ENCODE measurements around the gene CDYL2.
A peak's percentile ranks its signal among the peaks of the same experiment; 100 is the strongest.

The CDYL2 gene

DNA sequence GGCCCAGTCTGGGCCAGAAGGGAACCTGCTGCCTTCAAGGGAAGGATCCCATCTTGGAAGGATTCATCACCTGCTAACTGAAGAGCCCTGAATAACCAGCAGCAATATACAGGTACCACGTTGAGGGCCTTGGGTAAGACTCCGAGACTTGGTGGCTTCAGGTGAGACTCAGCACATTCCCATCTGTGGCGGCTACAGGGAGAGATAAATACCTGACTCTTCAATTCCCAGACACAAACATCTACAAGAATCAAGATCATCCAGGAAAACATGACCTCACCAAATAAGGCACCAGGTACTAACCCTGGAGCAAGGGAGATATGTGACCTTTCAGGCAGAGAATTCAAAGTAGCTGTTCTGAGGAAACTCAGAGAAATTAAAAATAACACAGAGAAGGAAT is 164.1 kb downstream of the CDYL2 start:
- no peak for DNase-seq
- Histone ChIP-seq H3K36me3 (replicated peaks) (no peaks in the 10 kb centered on the region), H3K27me3 (replicated peaks) (no peaks in the 10 kb centered on the region), H3K27ac (no peak overlapping the region), H3K4me3 (ENCODE audit: low read depth, low read length) (no peak overlapping the region)
- TF ChIP-seq, protein P1, sequence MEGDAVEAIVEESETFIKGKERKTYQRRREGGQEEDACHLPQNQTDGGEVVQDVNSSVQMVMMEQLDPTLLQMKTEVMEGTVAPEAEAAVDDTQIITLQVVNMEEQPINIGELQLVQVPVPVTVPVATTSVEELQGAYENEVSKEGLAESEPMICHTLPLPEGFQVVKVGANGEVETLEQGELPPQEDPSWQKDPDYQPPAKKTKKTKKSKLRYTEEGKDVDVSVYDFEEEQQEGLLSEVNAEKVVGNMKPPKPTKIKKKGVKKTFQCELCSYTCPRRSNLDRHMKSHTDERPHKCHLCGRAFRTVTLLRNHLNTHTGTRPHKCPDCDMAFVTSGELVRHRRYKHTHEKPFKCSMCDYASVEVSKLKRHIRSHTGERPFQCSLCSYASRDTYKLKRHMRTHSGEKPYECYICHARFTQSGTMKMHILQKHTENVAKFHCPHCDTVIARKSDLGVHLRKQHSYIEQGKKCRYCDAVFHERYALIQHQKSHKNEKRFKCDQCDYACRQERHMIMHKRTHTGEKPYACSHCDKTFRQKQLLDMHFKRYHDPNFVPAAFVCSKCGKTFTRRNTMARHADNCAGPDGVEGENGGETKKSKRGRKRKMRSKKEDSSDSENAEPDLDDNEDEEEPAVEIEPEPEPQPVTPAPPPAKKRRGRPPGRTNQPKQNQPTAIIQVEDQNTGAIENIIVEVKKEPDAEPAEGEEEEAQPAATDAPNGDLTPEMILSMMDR (IDR thresholded peaks at IDR 0.05; ENCODE audit: low read depth, low read length, missing control alignments), result no peak
- in situ Hi-C loops (cut with HindIII; ENCODE audit: low pct_ligation_motif_present, low sequenced_read_pairs), result no loop called here

DNA sequence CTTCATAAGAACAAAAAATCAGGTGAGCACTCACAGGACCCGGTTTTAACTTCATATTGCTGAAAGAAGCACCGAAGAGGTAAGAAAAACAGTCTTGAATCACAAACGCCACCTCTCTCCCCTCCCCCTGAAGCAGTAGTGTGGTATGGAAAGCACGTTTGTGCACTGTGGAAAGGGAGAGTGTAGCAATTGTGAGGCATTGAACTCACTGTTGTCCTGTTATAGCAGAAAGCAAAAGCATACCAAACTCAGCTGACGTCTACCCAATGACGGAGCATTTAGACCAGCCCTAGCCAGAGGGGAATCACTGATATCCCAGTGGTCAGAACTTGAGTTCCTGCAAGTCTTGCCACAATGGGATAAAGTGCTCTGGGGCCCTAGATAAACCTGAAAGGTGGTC is 164.8 kb downstream of the CDYL2 start:
- no peaks in the 10 kb centered on the region for H3K27me3 ChIP-seq (replicated peaks)
- no peaks in the 10 kb centered on the region for H3K36me3 ChIP-seq (replicated peaks)
- DNase-seq, result no peak
- no peak overlapping the region for H3K4me3 ChIP-seq (ENCODE audit: low read depth, low read length)
- TF ChIP-seq, protein P1 (IDR thresholded peaks at IDR 0.05; ENCODE audit: low read depth, low read length, missing control alignments), result no peak
- no peak overlapping the region for H3K27ac ChIP-seq
- in situ Hi-C loops (cut with HindIII; ENCODE audit: low pct_ligation_motif_present, low sequenced_read_pairs), result no loop called here

DNA sequence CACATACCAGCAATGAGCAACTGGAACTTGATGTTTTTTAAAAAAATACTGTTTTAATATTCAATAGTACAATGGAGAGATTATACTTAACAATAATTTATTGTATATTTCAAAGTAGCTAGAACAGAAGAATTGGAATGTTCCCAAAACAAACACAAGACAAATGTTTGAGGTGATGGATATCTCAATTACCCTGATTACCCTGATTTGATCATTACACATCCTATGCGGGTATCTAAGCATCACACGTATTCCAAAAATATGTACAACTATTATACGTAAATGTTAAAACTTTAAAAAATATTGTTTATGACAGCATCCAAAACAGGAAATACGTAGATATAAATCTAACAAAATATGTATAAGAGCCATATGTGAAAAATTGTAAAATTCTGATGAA is 166.8 kb downstream of the CDYL2 start:
- Histone ChIP-seq H3K27me3 (replicated peaks) (no peaks in the 10 kb centered on the region), H3K27ac (no peak overlapping the region), H3K4me3 (ENCODE audit: low read depth, low read length) (no peak overlapping the region), H3K36me3 (replicated peaks) (no peaks in the 10 kb centered on the region)
- in situ Hi-C loops (cut with HindIII; ENCODE audit: low pct_ligation_motif_present, low sequenced_read_pairs), result no loop called here
- TF ChIP-seq, protein P1 (IDR thresholded peaks at IDR 0.05; ENCODE audit: low read depth, low read length, missing control alignments), result no peak
- DNase-seq, result no peak

DNA sequence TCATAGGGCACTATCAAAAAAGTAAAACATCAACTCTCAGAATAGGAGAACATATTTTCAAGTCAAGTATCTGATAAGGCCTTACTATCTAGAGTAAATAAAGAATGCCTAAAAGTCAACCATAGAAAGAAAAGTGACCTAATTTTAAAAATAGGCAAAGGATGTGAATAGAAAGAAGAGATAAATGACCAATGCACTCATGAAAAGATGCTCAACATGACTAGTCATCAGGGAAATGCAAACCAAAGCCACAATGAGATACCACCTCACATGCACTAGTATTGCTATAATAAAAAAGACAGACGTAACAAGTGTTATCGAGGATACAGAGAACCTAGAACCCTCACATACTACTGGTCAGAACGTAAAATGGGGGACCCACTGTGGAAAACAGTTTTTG is 172.8 kb downstream of the CDYL2 start:
- TF ChIP-seq, protein P1 (IDR thresholded peaks at IDR 0.05; ENCODE audit: low read depth, low read length, missing control alignments), result no peak
- no peak overlapping the region for H3K4me3 ChIP-seq (ENCODE audit: low read depth, low read length)
- DNase-seq, result peak; percentile 67
- in situ Hi-C loops (cut with HindIII; ENCODE audit: low pct_ligation_motif_present, low sequenced_read_pairs), result no loop called here
- H3K27me3 ChIP-seq (replicated peaks), result no peaks in the 10 kb centered on the region
- H3K36me3 ChIP-seq (replicated peaks), result no peaks in the 10 kb centered on the region
- H3K27ac ChIP-seq, result no peak overlapping the region

DNA sequence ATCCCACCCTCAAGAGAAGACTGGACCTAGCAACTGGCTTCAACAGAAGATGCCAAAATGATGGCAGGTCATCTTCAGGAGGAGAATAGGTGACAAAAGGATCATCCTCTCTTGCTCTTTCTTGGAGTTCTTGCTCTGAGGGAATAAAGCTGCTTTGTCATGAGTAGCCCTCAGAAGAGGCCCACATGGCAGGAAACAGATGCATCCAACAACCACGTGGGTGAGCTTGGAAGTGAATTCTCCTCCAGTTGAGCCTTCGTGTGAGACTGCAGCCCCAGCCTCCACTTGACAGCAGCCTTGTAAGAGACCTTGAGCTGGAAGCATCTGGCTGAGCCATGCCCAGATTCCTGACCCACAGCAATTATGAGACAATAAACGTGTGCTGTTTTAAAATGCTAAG is 176.1 kb downstream of the CDYL2 start:
- TF ChIP-seq, protein P1 (IDR thresholded peaks at IDR 0.05; ENCODE audit: low read depth, low read length, missing control alignments), result no peak
- H3K27me3 ChIP-seq (replicated peaks), result no peaks in the 10 kb centered on the region
- no peaks in the 10 kb centered on the region for H3K36me3 ChIP-seq (replicated peaks)
- in situ Hi-C loops (cut with HindIII; ENCODE audit: low pct_ligation_motif_present, low sequenced_read_pairs), result no loop called here
- no peak for DNase-seq
- H3K4me3 ChIP-seq (ENCODE audit: low read depth, low read length), result no peak overlapping the region
- H3K27ac ChIP-seq, result no peak overlapping the region

DNA sequence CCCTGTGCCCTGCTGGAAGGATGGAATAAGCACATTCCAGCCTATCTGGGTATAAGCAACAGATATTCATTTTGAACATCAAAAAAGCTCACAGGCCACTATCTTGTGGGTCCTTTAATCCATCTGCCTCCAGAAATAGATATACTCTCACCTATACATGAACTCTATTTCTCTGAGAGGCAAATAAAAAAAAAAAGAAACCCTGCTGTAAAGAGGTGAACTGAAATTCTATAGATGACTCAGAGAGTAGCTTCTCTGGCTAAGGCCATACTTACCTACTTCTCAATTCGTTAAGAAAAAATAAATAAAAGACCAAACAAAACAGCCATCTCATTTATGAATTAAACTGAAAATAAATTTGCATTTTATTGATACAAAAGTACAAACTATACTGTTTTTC is 177.3 kb downstream of the CDYL2 start:
- Histone ChIP-seq H3K27ac (no peak overlapping the region), H3K36me3 (replicated peaks) (no peaks in the 10 kb centered on the region), H3K4me3 (ENCODE audit: low read depth, low read length) (no peak overlapping the region), H3K27me3 (replicated peaks) (no peaks in the 10 kb centered on the region)
- no peak for DNase-seq
- TF ChIP-seq, protein P1 (IDR thresholded peaks at IDR 0.05; ENCODE audit: low read depth, low read length, missing control alignments), result no peak
- in situ Hi-C loops (cut with HindIII; ENCODE audit: low pct_ligation_motif_present, low sequenced_read_pairs), result no loop called here

Measured in brain microvascular endothelial cell (primary cell).